ENCODE results near the gene SLC23A2. TPM values are rescaled to one million over a fixed set of nuclear protein-coding genes. Genes with fewer than 3 reads are reported as not detected.
"Not testable (repeated sequence)": the region's sequence is repeated elsewhere in the genome, so short reads cannot be mapped to it uniquely, and the experiment has no call there.

Gene SLC23A2
- total RNA-seq, 1 donor from 2014 or later: 20.8 TPM

DNA sequence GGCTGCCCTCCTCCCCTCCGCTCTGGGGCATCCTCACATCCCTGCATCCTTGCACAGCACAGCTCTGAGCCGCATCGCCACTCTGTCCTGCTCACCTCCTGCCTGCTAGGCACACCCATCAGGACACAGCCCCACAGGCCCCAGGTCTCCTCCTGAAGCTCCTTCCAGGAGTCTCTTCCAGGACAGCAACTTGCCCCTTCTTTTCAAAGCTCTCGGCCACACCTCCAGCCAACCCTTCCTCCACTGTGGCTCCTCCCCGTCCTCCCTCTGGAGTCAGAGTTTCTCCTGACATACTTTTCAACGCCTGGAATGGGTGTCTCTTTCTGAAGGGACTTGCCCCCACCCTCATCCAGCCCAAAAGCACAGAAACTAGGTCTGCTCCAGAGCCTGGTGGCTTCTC is 77.3 kb downstream of the SLC23A2 start:
- Mint-ChIP-seq H3K36me3 (ENCODE audit: low read depth, unreplicated experiment) (peaks cover 16% of the 10 kb centered on the region), H3K27ac (ENCODE audit: unreplicated experiment) (no peak overlapping the region), H3K4me3 (ENCODE audit: unreplicated experiment) (no peak overlapping the region), H3K4me1 (ENCODE audit: low read depth, unreplicated experiment) (peaks cover under 1% of the 10 kb centered on the region), H3K27me3 (ENCODE audit: low read depth, unreplicated experiment) (no peaks in the 10 kb centered on the region), H3K9me3 (ENCODE audit: unreplicated experiment) (no peaks in the 10 kb centered on the region)
- TF ChIP-seq, protein P1, sequence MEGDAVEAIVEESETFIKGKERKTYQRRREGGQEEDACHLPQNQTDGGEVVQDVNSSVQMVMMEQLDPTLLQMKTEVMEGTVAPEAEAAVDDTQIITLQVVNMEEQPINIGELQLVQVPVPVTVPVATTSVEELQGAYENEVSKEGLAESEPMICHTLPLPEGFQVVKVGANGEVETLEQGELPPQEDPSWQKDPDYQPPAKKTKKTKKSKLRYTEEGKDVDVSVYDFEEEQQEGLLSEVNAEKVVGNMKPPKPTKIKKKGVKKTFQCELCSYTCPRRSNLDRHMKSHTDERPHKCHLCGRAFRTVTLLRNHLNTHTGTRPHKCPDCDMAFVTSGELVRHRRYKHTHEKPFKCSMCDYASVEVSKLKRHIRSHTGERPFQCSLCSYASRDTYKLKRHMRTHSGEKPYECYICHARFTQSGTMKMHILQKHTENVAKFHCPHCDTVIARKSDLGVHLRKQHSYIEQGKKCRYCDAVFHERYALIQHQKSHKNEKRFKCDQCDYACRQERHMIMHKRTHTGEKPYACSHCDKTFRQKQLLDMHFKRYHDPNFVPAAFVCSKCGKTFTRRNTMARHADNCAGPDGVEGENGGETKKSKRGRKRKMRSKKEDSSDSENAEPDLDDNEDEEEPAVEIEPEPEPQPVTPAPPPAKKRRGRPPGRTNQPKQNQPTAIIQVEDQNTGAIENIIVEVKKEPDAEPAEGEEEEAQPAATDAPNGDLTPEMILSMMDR (IDR thresholded peaks at IDR 0.05; ENCODE audit: insufficient read depth, low read depth, low read length): no peak
- no peak for TF ChIP-seq EZH2 (IDR thresholded peaks at IDR 0.05; ENCODE audit: insufficient read depth, low read length)
- Histone ChIP-seq H4K20me1 (ENCODE audit: insufficient read depth, low read length) (no peaks in the 10 kb centered on the region), H3K9ac (ENCODE audit: low read length) (no peak overlapping the region), H3K36me3 (ENCODE audit: insufficient read depth, low read length) (no peaks in the 10 kb centered on the region), H3K79me2 (ENCODE audit: insufficient read depth, low read length) (no peaks in the 10 kb centered on the region), H2AFZ (ENCODE audit: low read depth, low read length) (no peak overlapping the region), H3K9me3 (ENCODE audit: insufficient read depth, low read depth, low read length) (no peaks in the 10 kb centered on the region), H3K27ac (ENCODE audit: low read depth, low read length) (no peak overlapping the region), H3K4me2 (ENCODE audit: low read length) (no peak overlapping the region), H3K27me3 (ENCODE audit: insufficient read depth, low read length) (no peaks in the 10 kb centered on the region), H3K4me3 (ENCODE audit: insufficient read depth, low read depth, low read length) (no peak overlapping the region), H3K4me1 (ENCODE audit: insufficient read depth, low read length) (peaks cover 16% of the 10 kb centered on the region)
- DNase-seq (ENCODE audit: low read depth): no peak
- no peak for FAIRE-seq

DNA sequence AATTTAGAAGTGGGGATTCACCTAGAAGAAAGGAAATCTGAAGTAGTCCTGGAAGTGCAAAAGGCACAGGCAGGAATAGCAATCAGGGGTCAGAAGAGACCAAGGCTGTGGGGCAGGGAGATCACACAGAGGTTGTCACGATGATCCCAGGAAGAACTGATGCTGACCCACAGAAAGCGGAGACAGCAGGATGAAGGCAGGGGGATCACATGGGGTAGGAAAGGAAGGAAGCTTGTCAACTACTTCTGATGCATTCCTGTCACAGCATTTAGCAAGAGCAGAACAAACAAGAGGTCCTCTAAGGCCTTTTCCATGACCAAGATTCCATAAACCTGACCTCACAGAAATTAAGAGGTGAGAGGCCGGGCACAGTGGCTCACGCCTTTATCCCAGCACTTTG is 79.1 kb downstream of the SLC23A2 start:
- no peaks in the 10 kb centered on the region for H3K9me3 ChIP-seq (ENCODE audit: insufficient read depth, low read depth, low read length)
- H3K27ac ChIP-seq (ENCODE audit: low read depth, low read length): no peak overlapping the region
- DNase-seq (ENCODE audit: low read depth): no peak
- no peak overlapping the region for H2AFZ ChIP-seq (ENCODE audit: low read depth, low read length)
- no peak for FAIRE-seq
- no peak overlapping the region for H3K27ac Mint-ChIP-seq (ENCODE audit: unreplicated experiment)
- TF ChIP-seq, protein P1 (IDR thresholded peaks at IDR 0.05; ENCODE audit: insufficient read depth, low read depth, low read length): no peak
- TF ChIP-seq EZH2 (IDR thresholded peaks at IDR 0.05; ENCODE audit: insufficient read depth, low read length): no peak
- peaks cover 9% of the 10 kb centered on the region for H3K4me1 Mint-ChIP-seq (ENCODE audit: low read depth, unreplicated experiment)
- H3K4me2 ChIP-seq (ENCODE audit: low read length): no peak overlapping the region
- no peaks in the 10 kb centered on the region for H3K9me3 Mint-ChIP-seq (ENCODE audit: unreplicated experiment)
- H3K4me3 Mint-ChIP-seq (ENCODE audit: unreplicated experiment): no peak overlapping the region
- no peaks in the 10 kb centered on the region for H3K79me2 ChIP-seq (ENCODE audit: insufficient read depth, low read length)
- peaks cover 2% of the 10 kb centered on the region for H4K20me1 ChIP-seq (ENCODE audit: insufficient read depth, low read length)
- H3K36me3 ChIP-seq (ENCODE audit: insufficient read depth, low read length): no peaks in the 10 kb centered on the region
- peaks cover 19% of the 10 kb centered on the region for H3K4me1 ChIP-seq (ENCODE audit: insufficient read depth, low read length)
- H3K9ac ChIP-seq (ENCODE audit: low read length): no peak overlapping the region
- no peak overlapping the region for H3K4me3 ChIP-seq (ENCODE audit: insufficient read depth, low read depth, low read length)
- peaks cover 16% of the 10 kb centered on the region for H3K36me3 Mint-ChIP-seq (ENCODE audit: low read depth, unreplicated experiment)
- no peaks in the 10 kb centered on the region for H3K27me3 Mint-ChIP-seq (ENCODE audit: low read depth, unreplicated experiment)
- H3K27me3 ChIP-seq (ENCODE audit: insufficient read depth, low read length): no peaks in the 10 kb centered on the region

DNA sequence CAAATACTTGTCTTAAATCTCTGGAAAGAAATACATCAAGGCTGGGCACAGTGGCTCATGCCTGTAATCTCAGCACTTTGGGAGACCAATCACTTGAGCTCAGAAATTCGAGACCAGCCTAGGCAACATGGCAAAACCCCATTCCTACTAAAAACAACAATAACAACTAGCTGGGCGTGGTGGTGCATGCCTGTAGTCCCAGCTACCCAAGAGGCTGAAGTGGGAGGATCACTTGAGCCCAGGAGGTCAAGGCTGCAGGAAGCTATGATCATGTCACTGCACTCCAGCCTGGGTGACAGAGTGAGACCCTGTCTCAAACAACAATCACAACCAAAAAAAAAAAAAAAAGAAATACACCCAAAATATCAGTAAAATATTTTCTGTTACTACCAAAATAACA is 80.0 kb downstream of the SLC23A2 start:
- not testable (repeated sequence) for H3K27me3 ChIP-seq (ENCODE audit: insufficient read depth, low read length); H3K9ac ChIP-seq (ENCODE audit: low read length); H3K27ac ChIP-seq (ENCODE audit: low read depth, low read length); H3K4me3 ChIP-seq (ENCODE audit: insufficient read depth, low read depth, low read length); FAIRE-seq; H3K36me3 ChIP-seq (ENCODE audit: insufficient read depth, low read length); H3K79me2 ChIP-seq (ENCODE audit: insufficient read depth, low read length); H3K4me3 Mint-ChIP-seq (ENCODE audit: unreplicated experiment); H3K27ac Mint-ChIP-seq (ENCODE audit: unreplicated experiment); H3K9me3 Mint-ChIP-seq (ENCODE audit: unreplicated experiment); H3K27me3 Mint-ChIP-seq (ENCODE audit: low read depth, unreplicated experiment); H3K4me2 ChIP-seq (ENCODE audit: low read length); H3K9me3 ChIP-seq (ENCODE audit: insufficient read depth, low read depth, low read length); H2AFZ ChIP-seq (ENCODE audit: low read depth, low read length); DNase-seq (ENCODE audit: low read depth); H4K20me1 ChIP-seq (ENCODE audit: insufficient read depth, low read length)
- H3K4me1 Mint-ChIP-seq (ENCODE audit: low read depth, unreplicated experiment): peaks cover 16% of the 10 kb centered on the region
- peaks cover 16% of the 10 kb centered on the region for H3K36me3 Mint-ChIP-seq (ENCODE audit: low read depth, unreplicated experiment)
- peaks cover 18% of the 10 kb centered on the region for H3K4me1 ChIP-seq (ENCODE audit: insufficient read depth, low read length)

Measured in astrocyte (in vitro differentiated cells and primary cell).